HEK293T (cell line): Measurements from ENCODE around the gene BRMS1.

Experiments used
- BHLHE40 ChIP-seq: fragments of 450-650 bp; IDR thresholded peaks from 2 replicates; pipeline ENCODE4 v1.6.1; 2016; ENCODE audit warnings: mild to moderate bottlenecking, moderate library complexity, borderline replicate concordance
- FOXK2 ChIP-seq: fragments of 450-650 bp; IDR thresholded peaks from 2 replicates; pipeline ENCODE4 v1.6.1; 2016; ENCODE audit warnings: mild to moderate bottlenecking
- SP1 ChIP-seq: fragments of 450-650 bp; IDR thresholded peaks from 2 replicates; pipeline ENCODE4 v1.6.1; 2017
- SUZ12 ChIP-seq: fragments of 450-650 bp; IDR thresholded peaks from 2 replicates; pipeline ENCODE4 v1.6.1; 2016; ENCODE audit warnings: mild to moderate bottlenecking
- TARDBP ChIP-seq: fragments of 450-650 bp; IDR thresholded peaks from 2 replicates; pipeline ENCODE4 v1.6.1; 2016

DNA sequence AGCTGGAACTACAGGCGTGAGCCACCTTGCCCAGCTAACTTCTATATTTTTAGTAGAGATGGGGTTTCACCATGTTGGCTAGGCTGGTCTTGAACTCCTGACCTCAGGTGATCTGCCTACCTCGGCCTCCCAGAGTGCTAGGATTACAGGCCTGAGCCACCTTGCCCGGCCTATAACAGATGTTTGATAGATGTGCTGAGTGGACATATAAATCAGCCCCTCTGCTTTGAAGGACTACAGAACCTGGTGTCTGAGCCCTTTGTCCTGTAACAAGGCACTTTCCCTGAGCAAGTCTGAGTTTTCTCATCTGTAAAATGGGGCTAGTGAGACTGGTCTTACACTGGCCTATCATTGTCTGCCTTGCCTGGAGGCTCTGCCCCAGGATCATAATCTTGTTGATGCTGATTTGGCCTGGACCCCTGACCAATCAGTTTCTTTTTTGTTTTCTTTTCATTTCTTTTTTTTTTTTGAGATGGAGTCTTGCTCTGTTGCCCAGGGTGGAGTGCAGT, 15.7 kb downstream of the BRMS1 start:
- TF ChIP-seq SUZ12, result no peak
- TF ChIP-seq FOXK2, result no peak
- no peak for TF ChIP-seq TARDBP
- no peak for TF ChIP-seq SP1
- no peak for TF ChIP-seq BHLHE40
